IPS-15b (cell line): Measurements from ENCODE around the gene PDCD2.

Source experiments
- H3K27me3 ChIP-seq: one replicate; pipeline ENCODE4 v1.6.1; 2013; ENCODE audit warnings: low read length; ENCODE audit not compliant: control insufficient read depth, insufficient read depth
- H3K36me3 ChIP-seq: one replicate; pipeline ENCODE4 v1.6.1; 2013; ENCODE audit warnings: low read length; ENCODE audit not compliant: control insufficient read depth, insufficient read depth
- H3K4me1 ChIP-seq: one replicate; pipeline ENCODE4 v1.6.1; 2013; ENCODE audit warnings: mild to moderate bottlenecking, low read length; ENCODE audit not compliant: control insufficient read depth, insufficient read depth
- H3K4me3 ChIP-seq: one replicate; pipeline ENCODE4 v1.5.1; 2013; ENCODE audit warnings: low read depth, low read length
- H3K9ac ChIP-seq: one replicate; pipeline ENCODE4 v1.6.1; 2013; ENCODE audit warnings: low read depth, mild to moderate bottlenecking, low read length
- H3K9me3 ChIP-seq: one replicate; pipeline ENCODE4 v1.6.1; 2013; ENCODE audit warnings: mild to moderate bottlenecking, low read length; ENCODE audit not compliant: control insufficient read depth, insufficient read depth

PDCD2 gene

GRCh38 chr6:170575250-170575649 is 9.2 kb downstream of the PDCD2 start:
- Histone ChIP-seq H3K9me3 (no peaks in the 10 kb centered on the region), H3K4me3 (no peak overlapping the region), H3K9ac (no peak overlapping the region), H3K27me3 (no peaks in the 10 kb centered on the region), H3K36me3 (no peaks in the 10 kb centered on the region), H3K4me1 (no peaks in the 10 kb centered on the region)

GRCh38 chr6:170572704-170573466 is 11.6 kb downstream of the PDCD2 start:
- H3K27me3 ChIP-seq: no peaks in the 10 kb centered on the region
- H3K4me1 ChIP-seq: no peaks in the 10 kb centered on the region
- H3K36me3 ChIP-seq: peaks cover 13% of the 10 kb centered on the region
- no peak overlapping the region for H3K9ac ChIP-seq
- no peak overlapping the region for H3K4me3 ChIP-seq
- no peaks in the 10 kb centered on the region for H3K9me3 ChIP-seq

DNA sequence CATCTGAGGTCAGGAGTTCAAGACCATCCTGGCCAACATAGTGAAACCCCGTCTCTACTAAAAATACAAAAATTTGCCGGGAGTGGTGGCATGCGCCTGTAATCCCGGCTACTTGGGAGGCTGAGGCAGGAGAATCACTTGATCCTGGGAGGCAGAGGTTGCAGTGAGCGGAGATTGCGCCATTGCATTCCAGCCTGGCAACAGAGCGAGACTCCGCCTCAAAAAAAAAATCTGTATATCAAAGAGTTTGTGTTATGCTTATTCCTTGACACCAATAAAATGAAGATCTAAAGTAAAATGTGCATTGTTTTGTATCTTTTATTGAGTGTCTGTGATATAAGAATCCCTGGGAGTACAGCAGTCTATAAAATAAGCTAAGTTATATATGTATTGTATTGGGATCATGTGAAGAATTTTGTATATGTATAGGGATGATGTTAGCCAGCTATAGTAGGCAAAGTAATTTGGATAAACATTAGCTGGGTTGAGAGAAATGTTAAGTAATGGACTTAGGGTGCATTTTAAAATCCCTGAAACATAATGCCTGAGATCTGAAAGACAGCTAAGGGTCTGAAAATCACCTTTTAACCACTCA is 19.4 kb downstream of the PDCD2 start:
- Histone ChIP-seq H3K9me3 (no peaks in the 10 kb centered on the region), H3K27me3 (no peaks in the 10 kb centered on the region), H3K4me1 (no peaks in the 10 kb centered on the region), H3K36me3 (peaks cover 19% of the 10 kb centered on the region), H3K9ac (no peak overlapping the region), H3K4me3 (no peak overlapping the region)

- Histone ChIP-seq H3K9me3 (no peaks in the 10 kb centered on the region), H3K36me3 (peaks cover 6% of the 10 kb centered on the region), H3K4me3 (no peak overlapping the region), H3K9ac (no peak overlapping the region), H3K4me1 (no peaks in the 10 kb centered on the region), H3K27me3 (no peaks in the 10 kb centered on the region)
Observed at GRCh38 chr6:170561555-170561954, 22.9 kb downstream of the PDCD2 start.

- H3K27me3 ChIP-seq: no peaks in the 10 kb centered on the region
- peaks cover 10% of the 10 kb centered on the region for H3K4me1 ChIP-seq
- peak overlapping the region; percentile 96 for H3K4me3 ChIP-seq
- peak overlapping the region; percentile 78 for H3K9ac ChIP-seq
- no peaks in the 10 kb centered on the region for H3K9me3 ChIP-seq
- H3K36me3 ChIP-seq: no peaks in the 10 kb centered on the region
Observed at GRCh38 chr6:170555305-170555704, 29.1 kb downstream of the PDCD2 start.

- Histone ChIP-seq H3K4me3 (peak overlapping the region; percentile 96), H3K9me3 (no peaks in the 10 kb centered on the region), H3K36me3 (no peaks in the 10 kb centered on the region), H3K9ac (peak overlapping the region; percentile 78), H3K4me1 (peaks cover 10% of the 10 kb centered on the region), H3K27me3 (no peaks in the 10 kb centered on the region)
Observed at GRCh38 chr6:170554796-170555137, 29.7 kb downstream of the PDCD2 start.

GRCh38 chr6:170554013-170554795 is 30.2 kb downstream of the PDCD2 start, which contains the start of gene TBP:
Gene TBP (plus strand): TSS chr6:170554369. CDS start chr6:170557030, 2,661 bp downstream.
- Histone ChIP-seq H3K9ac (peak within 1 kb of the TSS; percentile 78), H3K36me3 (no peaks in the 10 kb centered on the region), H3K9me3 (no peaks in the 10 kb centered on the region), H3K27me3 (no peaks in the 10 kb centered on the region), H3K4me1 (peaks cover 10% of the 10 kb centered on the region), H3K4me3 (peak within 1 kb of the TSS; percentile 96)

GRCh38 chr6:170553534-170554012 is 30.9 kb downstream of the PDCD2 start:
- no peaks in the 10 kb centered on the region for H3K27me3 ChIP-seq
- no peaks in the 10 kb centered on the region for H3K36me3 ChIP-seq
- H3K9ac ChIP-seq: no peak overlapping the region
- H3K4me1 ChIP-seq: peaks cover 10% of the 10 kb centered on the region
- peak overlapping the region; percentile 96 for H3K4me3 ChIP-seq
- no peaks in the 10 kb centered on the region for H3K9me3 ChIP-seq

- Histone ChIP-seq H3K4me1 (peaks cover 10% of the 10 kb centered on the region), H3K36me3 (no peaks in the 10 kb centered on the region)
Observed at GRCh38 chr6:170552765-170553533, 31.5 kb downstream of the PDCD2 start, which contains the start of gene PSMB1. Gene PSMB1 (minus strand): TSS chr6:170553307. CDS start chr6:170553242, 65 bp downstream.

GRCh38 chr6:170545405-170545804 is 39.0 kb downstream of the PDCD2 start:
- H3K27me3 ChIP-seq: no peaks in the 10 kb centered on the region
- H3K36me3 ChIP-seq: peaks cover 27% of the 10 kb centered on the region
- H3K9ac ChIP-seq: no peak overlapping the region
- no peak overlapping the region for H3K4me3 ChIP-seq
- no peaks in the 10 kb centered on the region for H3K9me3 ChIP-seq
- H3K4me1 ChIP-seq: no peaks in the 10 kb centered on the region

More at GRCh38 chr6:170552765-170553533, 31.5 kb downstream of the PDCD2 start, which contains the start of gene PSMB1:
- H3K27me3 ChIP-seq: no peaks in the 10 kb centered on the region
- H3K4me3 ChIP-seq: peak within 1 kb of the TSS; percentile 96
- H3K9me3 ChIP-seq: no peaks in the 10 kb centered on the region
- peak within 1 kb of the TSS; percentile 93 for H3K9ac ChIP-seq
